IMR-90 (cell line): ENCODE measurements around the gene LHFPL3. TPM values are rescaled to one million over a fixed set of nuclear protein-coding genes. Genes with fewer than 3 reads are reported as not detected.
A peak's percentile ranks its signal among the peaks of the same experiment; 100 is the strongest.

Experiments
- ATAC-seq: fragments of 200-7000 bp; cut with Tn5 transposase; 2 replicates; pipeline ENCODE4 v1.9.1; 2020; ENCODE audit warnings: low read depth, mild to moderate bottlenecking, moderate library complexity
- BruUV-seq: library from RNA; stranded (reverse); fragments of 400-500 nt; replicated peaks from 2 replicates; lab custom pipeline; 2021; lab: Mats Ljungman, UMichigan
- CTCF ChIA-PET: fragments of 300-600 bp; formaldehyde crosslinking; extraction: SDS; loops from one replicate; lab custom pipeline; 2021; ENCODE audit warnings: antibody characterized with exemption; lab: Yijun Ruan, JAX
- POLR2A ChIA-PET: fragments of 300-600 bp; sonication (Branson Sonifier 250); formaldehyde crosslinking; loops from one replicate; lab custom pipeline; 2022; ENCODE audit warnings: antibody characterized with exemption; ENCODE audit not compliant: unreplicated experiment; lab: Charles Lee
- DNase-seq: peaks from one replicate; pipeline ENCODE4 v3.0.0; 2013
- H2AFZ ChIP-seq: replicated peaks from 2 replicates; pipeline ENCODE3; 2013; ENCODE audit warnings: low read length, mild to moderate bottlenecking; ENCODE audit not compliant: poor library complexity
- H2AK5ac ChIP-seq: 2 replicates; pipeline ENCODE4 v1.6.1; 2013; ENCODE audit warnings: low read depth, low read length, inconsistent platforms
- H2AK9ac ChIP-seq: replicated peaks from 2 replicates; pipeline ENCODE3; 2013; ENCODE audit warnings: mild to moderate bottlenecking, low read depth, low read length, moderate library complexity; ENCODE audit not compliant: poor library complexity
- H2BK120ac ChIP-seq: 2 replicates; pipeline ENCODE4 v1.6.1; 2013; ENCODE audit warnings: low read depth, low read length, inconsistent platforms
- H2BK15ac ChIP-seq: 3 replicates; pipeline ENCODE4 v1.6.1; 2013; ENCODE audit warnings: low read depth, low read length, inconsistent platforms
- H2BK20ac ChIP-seq: 2 replicates; pipeline ENCODE4 v1.6.1; 2013; ENCODE audit warnings: low read depth, mild to moderate bottlenecking, inconsistent platforms, low read length, moderate library complexity
- H2BK5ac ChIP-seq: 2 replicates; pipeline ENCODE4 v1.6.1; 2013; ENCODE audit warnings: mild to moderate bottlenecking, low read depth, low read length, inconsistent platforms; ENCODE audit not compliant: poor library complexity, severe bottlenecking
- H3K14ac ChIP-seq: replicated peaks from 2 replicates; pipeline ENCODE4 v1.6.1; 2013; ENCODE audit warnings: low read depth, low read length, inconsistent platforms
- H3K18ac ChIP-seq: 2 replicates; pipeline ENCODE4 v1.6.1; 2013; ENCODE audit warnings: low read depth, low read length, control low read depth
- H3K23ac ChIP-seq: 2 replicates; pipeline ENCODE4 v1.6.1; 2013; ENCODE audit warnings: low read depth, low read length, inconsistent platforms
- H3K27ac ChIP-seq: 2 replicates; pipeline ENCODE4 v1.5.1; 2013; ENCODE audit warnings: mild to moderate bottlenecking, control low read depth, low read length; ENCODE audit not compliant: insufficient read depth
- H3K27me3 ChIP-seq: 2 replicates; pipeline ENCODE4 v1.6.1; 2013; ENCODE audit warnings: low read length; ENCODE audit not compliant: control insufficient read depth, insufficient read depth
- H3K36me3 ChIP-seq: 2 replicates; pipeline ENCODE4 v1.6.1; 2013; ENCODE audit warnings: low read length, mixed read lengths; ENCODE audit not compliant: control insufficient read depth, insufficient read depth
- H3K4ac ChIP-seq: 2 replicates; pipeline ENCODE4 v1.6.1; 2013; ENCODE audit warnings: low read depth, low read length, inconsistent platforms
- H3K4me1 ChIP-seq: 2 replicates; pipeline ENCODE4 v1.6.1; 2013; ENCODE audit warnings: low read length, mixed read lengths; ENCODE audit not compliant: control insufficient read depth, insufficient read depth
- H3K4me2 ChIP-seq: 2 replicates; pipeline ENCODE4 v1.6.1; 2013; ENCODE audit warnings: low read depth, mild to moderate bottlenecking, control low read depth, low read length, moderate library complexity
- H3K4me3 ChIP-seq: 2 replicates; pipeline ENCODE4 v1.5.1; 2013; ENCODE audit warnings: low read depth, mild to moderate bottlenecking, control low read depth, low read length, moderate library complexity; ENCODE audit not compliant: insufficient read depth
- H3K56ac ChIP-seq: 2 replicates; pipeline ENCODE4 v1.6.1; 2013; ENCODE audit warnings: low read length, inconsistent platforms; ENCODE audit not compliant: insufficient read depth; ENCODE audit errors: extremely low read depth
- H3K79me1 ChIP-seq, 2 experiments: 2 replicates each; pipeline ENCODE4 v1.6.1; 2013; ENCODE audit warnings: low read length in 2 of 2, inconsistent platforms in 1 of 2, low read depth in 1 of 2
- H3K9ac ChIP-seq: 2 replicates; pipeline ENCODE4 v1.6.1; 2013; ENCODE audit warnings: low read depth, low read length, control low read depth
- H3K9me1 ChIP-seq: 2 replicates; pipeline ENCODE4 v1.6.1; 2013; ENCODE audit warnings: low read length, inconsistent platforms; ENCODE audit not compliant: insufficient read depth
- H3K9me3 ChIP-seq: 2 replicates; pipeline ENCODE4 v1.6.1; 2013; ENCODE audit warnings: low read length; ENCODE audit not compliant: control insufficient read depth, insufficient read depth
- H4K20me1 ChIP-seq: 2 replicates; pipeline ENCODE4 v1.6.1; 2013; ENCODE audit warnings: low read length, inconsistent platforms; ENCODE audit not compliant: insufficient read depth
- H4K5ac ChIP-seq: 2 replicates; pipeline ENCODE4 v1.6.1; 2013; ENCODE audit warnings: mild to moderate bottlenecking, low read depth, low read length, control low read depth
- H4K8ac ChIP-seq, 2 experiments: 2 replicates each; pipeline ENCODE4 v1.6.1; 2013; ENCODE audit warnings: low read depth in 2 of 2, low read length in 2 of 2, control low read depth in 1 of 2, inconsistent platforms in 1 of 2
- H4K91ac ChIP-seq: 2 replicates; pipeline ENCODE4 v1.6.1; 2013; ENCODE audit warnings: low read depth, low read length, inconsistent platforms; ENCODE audit not compliant: insufficient read depth
- BHLHE40 ChIP-seq: fragments of 150-350 bp; IDR thresholded peaks from 2 replicates; pipeline ENCODE4 v1.6.1; 2016; ENCODE audit warnings: mild to moderate bottlenecking, low read depth, low read length
- CHD1 ChIP-seq: IDR thresholded peaks from 2 replicates; pipeline ENCODE4 v1.6.1; 2012; ENCODE audit warnings: low read depth, low read length, improper control_type of control experiment
- MXI1 ChIP-seq: IDR thresholded peaks from 2 replicates; pipeline ENCODE4 v1.6.1; 2012; ENCODE audit warnings: low read depth, mild to moderate bottlenecking, low read length, moderate library complexity, borderline replicate concordance
- NFE2L2 ChIP-seq: fragments of 150-350 bp; IDR thresholded peaks from 2 replicates; pipeline ENCODE4 v1.6.1; 2016; ENCODE audit warnings: low read depth, mild to moderate bottlenecking, low read length
- POLR2A ChIP-seq: IDR thresholded peaks from 2 replicates; pipeline ENCODE4 v1.6.1; 2012; ENCODE audit warnings: mild to moderate bottlenecking, low read depth, low read length
- RAD21 ChIP-seq: IDR thresholded peaks from 2 replicates; pipeline ENCODE4 v1.6.1; 2012; ENCODE audit warnings: low read length, improper control_type of control experiment
- RCOR1 ChIP-seq: IDR thresholded peaks from 2 replicates; pipeline ENCODE4 v1.6.1; 2012; ENCODE audit warnings: mild to moderate bottlenecking, low read length, improper control_type of control experiment; ENCODE audit not compliant: insufficient replicate concordance
- RFX5 ChIP-seq: IDR thresholded peaks from 2 replicates; pipeline ENCODE4 v1.8.0; 2012; ENCODE audit warnings: low read depth, mild to moderate bottlenecking, low read length, moderate library complexity
- SMC3 ChIP-seq: fragments of 150-350 bp; IDR thresholded peaks from 2 replicates; pipeline ENCODE4 v1.6.1; 2016; ENCODE audit warnings: low read depth, mild to moderate bottlenecking, antibody characterized with exemption, low read length, moderate library complexity
- WGBS, 2 experiments: methylation state at CpG; one replicate each; pipeline versions ENCODE4 v1.1.5 to v1.1.7; 2013; ENCODE audit warnings: missing lambda C conversion rate in 2 of 2; ENCODE audit not compliant: insufficient read length in 1 of 2; ENCODE audit errors: extremely low coverage in 2 of 2; 5-methylcytosine and 5-hydroxymethylcytosine counted together
- dilution Hi-C: fragments of 300-500 bp; cut with HindIII; formaldehyde crosslinking; loops from one replicate; pipeline ENCODE4 v1.14.3; 2018; ENCODE audit warnings: low sequenced_read_pairs; ENCODE audit not compliant: unreplicated experiment
- in situ Hi-C: fragments of 300-500 bp; cut with MboI; formaldehyde crosslinking; loops from 3 replicates; pipeline ENCODE4 v1.14.3; 2019; ENCODE audit warnings: low sequenced_read_pairs, inconsistent platforms, mixed read lengths
- intact Hi-C: fragments of 100-400 bp; cut with micrococcal nuclease; formaldehyde crosslinking; loops from 2 replicates; pipeline ENCODE4 v1.10.0; 2022
- polyA plus RNA-seq, 3 experiments: library from polyadenylated mRNA; depleted of rRNA; stranded (reverse); fragments of >200 nt; gene quantifications; 2 replicates each; pipeline ENCODE4 v1.2.3, GENCODE V29; 2012; ENCODE audit warnings: low replicate concordance in 1 of 3
- total RNA-seq: library from RNA; depleted of rRNA; stranded (reverse); fragments of >200 nt; gene quantifications from 2 replicates; pipeline ENCODE4 v1.2.3, GENCODE V29; 2012
- TF ChIP-seq, protein P1 (sequence below): fragments of 150-350 bp; IDR thresholded peaks from 2 replicates; pipeline ENCODE4 v1.6.1; 2017; ENCODE audit warnings: mild to moderate bottlenecking, antibody characterized with exemption, low read length, low read depth
- TF ChIP-seq, protein P2 (sequence below): fragments of 150-350 bp; IDR thresholded peaks from 2 replicates; pipeline ENCODE4 v1.6.1; 2016; ENCODE audit warnings: low read depth, mild to moderate bottlenecking, low read length, moderate library complexity, borderline replicate concordance

Gene LHFPL3
- total and polyA plus RNA-seq, 2 of the 4 experiments (the other 2 are of a cell fraction), result not detected

DNA sequence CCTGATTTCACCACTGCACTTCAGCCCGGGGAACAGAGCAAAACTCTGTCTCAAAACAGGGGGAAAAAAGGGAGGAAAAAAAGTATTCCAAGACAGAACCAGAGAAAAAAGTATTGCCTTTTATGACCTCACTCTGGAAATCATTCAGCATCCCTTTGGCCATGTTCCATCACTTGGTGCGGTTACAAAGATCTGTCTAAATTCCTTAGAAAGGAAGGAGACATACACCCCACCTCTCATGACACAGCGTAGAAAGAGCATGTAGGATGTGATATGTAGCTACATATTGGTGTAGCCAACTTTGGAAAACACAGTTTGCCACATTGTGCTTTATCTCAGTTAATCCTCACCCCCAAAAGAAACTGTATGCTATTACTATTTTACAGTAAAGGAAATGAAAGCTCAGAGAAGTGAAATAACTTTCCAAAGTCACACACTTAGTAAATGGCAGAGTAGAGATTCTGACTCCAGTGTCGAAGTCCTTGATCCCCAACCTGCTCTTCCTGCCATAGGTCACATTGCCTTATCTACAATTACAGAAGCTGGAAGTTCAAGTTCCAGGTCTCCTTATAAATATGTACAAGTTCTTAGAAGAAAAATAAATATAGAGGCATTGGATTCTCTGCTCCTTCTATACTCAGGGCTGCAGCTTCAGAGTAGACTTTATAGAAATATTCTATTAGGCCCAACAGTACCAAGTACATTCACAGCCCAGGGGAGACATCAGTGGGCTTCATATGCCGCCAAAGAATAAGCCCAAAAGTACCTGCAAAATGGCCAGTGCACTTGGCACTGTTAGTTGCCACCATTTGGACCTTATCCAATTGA is 594.0 kb downstream of the LHFPL3 start (continued):
- TF ChIP-seq SMC3, result no peak

DNA sequence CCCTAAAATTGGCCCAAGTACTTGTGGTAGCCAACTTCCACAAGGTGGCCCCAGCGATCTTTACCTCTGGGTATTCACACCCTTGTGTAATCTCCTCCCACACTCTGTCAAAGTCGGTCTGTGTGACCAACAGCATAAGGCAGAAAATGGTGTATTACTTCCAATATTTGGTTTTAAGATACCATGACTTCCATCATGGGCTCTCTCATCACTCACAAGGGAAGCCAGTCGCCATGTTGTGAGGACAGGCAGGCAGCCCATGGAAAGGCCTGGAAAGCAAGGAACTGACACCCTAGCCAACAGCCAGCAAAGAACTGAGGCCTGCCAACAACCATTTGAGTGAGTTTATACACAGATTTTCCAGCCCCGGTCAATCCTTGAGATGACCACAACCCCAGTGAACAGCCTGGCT is 594.6 kb downstream of the LHFPL3 start:
- no peaks in the 10 kb centered on the region for H3K9me3 ChIP-seq
- WGBS, 2 experiments, result no CpG with 5 or more reads among the region's 4 CpGs
- H3K14ac ChIP-seq, result peak overlapping the region; percentile 83
- peak overlapping the region; percentile 92; the same call in 2 of the 3 replicates for H2BK15ac ChIP-seq
- H4K91ac ChIP-seq, result peak overlapping the region; percentile 67
- peaks cover 0 to 7% of the 10 kb centered on the region in 2 experiments; a peak in 2 of 4 replicates for H3K79me1 ChIP-seq
- peak overlapping the region; percentile 82 for H2AFZ ChIP-seq
- H4K5ac ChIP-seq, result peak overlapping the region; percentile 5; the same call in 1 of the 2 replicates
- peak overlapping the region; percentile 84 for H3K4ac ChIP-seq
- H2BK20ac ChIP-seq, result peak overlapping the region; percentile 87; the same call in 1 of the 2 replicates
- H2BK5ac ChIP-seq, result peak overlapping the region; percentile 3
- H3K27ac ChIP-seq, result no peak overlapping the region
- ChIA-PET CTCF (interaction anchor here (0.9 to 1.0 kb wide), 2 partner anchors 87 to 565 kb away, joined by 3 to 5 read pairs; no protein-coding TSS in a partner anchor), POLR2A (no interaction called here)
- intact Hi-C loops (loop anchor here (1.0 to 5.0 kb wide), 4 partner anchors 58 to 565 kb away; no protein-coding TSS in a partner anchor), dilution Hi-C loops (no loop called here), in situ Hi-C loops (no loop called here)
- DNase-seq (peak; percentile 88), ATAC-seq (peak; percentile 86)
- no peaks in the 10 kb centered on the region for H3K36me3 ChIP-seq
- 0 out of 2 replicates have a peak overlapping the region, but pooled peaks have one; percentile 2 for H3K9ac ChIP-seq
- H2BK120ac ChIP-seq, result peak overlapping the region; percentile 94
- peak overlapping the region; percentile 69; the same call in 1 of the 2 replicates for H3K23ac ChIP-seq
- BruUV-seq, result no TSS peak
- H4K8ac ChIP-seq, result peak overlapping the region; percentile 48 to 83; a peak in 3 of 4 replicates
- no peaks in the 10 kb centered on the region for H4K20me1 ChIP-seq
- H3K4me1 ChIP-seq, result peaks cover 10% of the 10 kb centered on the region; the same call in 1 of the 2 replicates
- H3K4me3 ChIP-seq, result no peak overlapping the region
- H3K56ac ChIP-seq, result 0 out of 2 replicates have a peak overlapping the region, but pooled peaks have one; percentile 16
- H2AK5ac ChIP-seq, result peak overlapping the region; percentile 68; the same call in 1 of the 2 replicates
- H3K18ac ChIP-seq, result no peak overlapping the region
- H3K4me2 ChIP-seq, result no peak overlapping the region
- peak overlapping the region; percentile 21 for H2AK9ac ChIP-seq
- H3K9me1 ChIP-seq, result peaks cover 4% of the 10 kb centered on the region
- no peaks in the 10 kb centered on the region; the same call in 1 of the 2 replicates for H3K27me3 ChIP-seq
- TF ChIP-seq MXI1 (no peak), SMC3 (peak; percentile 91), BHLHE40 (0 out of 2 replicates have a peak, but pooled peaks have one; percentile 21), RCOR1 (no peak), NFE2L2 (no peak), RFX5 (no peak), RAD21 (peak; percentile 92), CHD1 (no peak), POLR2A (0 out of 2 replicates have a peak, but pooled peaks have one; percentile 35)
- TF ChIP-seq, protein P1, sequence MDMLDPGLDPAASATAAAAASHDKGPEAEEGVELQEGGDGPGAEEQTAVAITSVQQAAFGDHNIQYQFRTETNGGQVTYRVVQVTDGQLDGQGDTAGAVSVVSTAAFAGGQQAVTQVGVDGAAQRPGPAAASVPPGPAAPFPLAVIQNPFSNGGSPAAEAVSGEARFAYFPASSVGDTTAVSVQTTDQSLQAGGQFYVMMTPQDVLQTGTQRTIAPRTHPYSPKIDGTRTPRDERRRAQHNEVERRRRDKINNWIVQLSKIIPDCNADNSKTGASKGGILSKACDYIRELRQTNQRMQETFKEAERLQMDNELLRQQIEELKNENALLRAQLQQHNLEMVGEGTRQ, result no peak
- TF ChIP-seq, protein P2, sequence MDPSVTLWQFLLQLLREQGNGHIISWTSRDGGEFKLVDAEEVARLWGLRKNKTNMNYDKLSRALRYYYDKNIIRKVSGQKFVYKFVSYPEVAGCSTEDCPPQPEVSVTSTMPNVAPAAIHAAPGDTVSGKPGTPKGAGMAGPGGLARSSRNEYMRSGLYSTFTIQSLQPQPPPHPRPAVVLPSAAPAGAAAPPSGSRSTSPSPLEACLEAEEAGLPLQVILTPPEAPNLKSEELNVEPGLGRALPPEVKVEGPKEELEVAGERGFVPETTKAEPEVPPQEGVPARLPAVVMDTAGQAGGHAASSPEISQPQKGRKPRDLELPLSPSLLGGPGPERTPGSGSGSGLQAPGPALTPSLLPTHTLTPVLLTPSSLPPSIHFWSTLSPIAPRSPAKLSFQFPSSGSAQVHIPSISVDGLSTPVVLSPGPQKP, result no peak
